Measurements from ENCODE around the gene USH2A.

Gene USH2A

DNA sequence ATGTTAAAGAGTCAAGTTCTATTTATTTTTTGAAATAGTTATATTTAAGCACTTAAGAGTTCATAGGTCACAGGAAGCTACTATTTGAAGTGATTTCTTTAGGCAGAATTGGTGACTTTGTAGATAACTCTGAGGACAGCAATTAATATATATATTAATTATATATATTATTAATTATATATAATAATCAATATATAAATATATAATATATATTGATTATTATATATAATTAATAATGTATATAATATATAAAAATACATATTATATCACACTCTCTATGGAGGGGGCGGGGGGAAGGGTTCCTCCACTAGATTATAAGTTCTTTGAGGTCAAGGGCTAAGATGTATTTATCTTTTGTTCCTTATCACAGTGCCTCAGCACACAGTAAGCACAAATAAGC is 547.5 kb downstream of the USH2A start:
- H3K4me3 ChIP-seq (ENCODE audit: low read length in 2 of 2), result no peak overlapping the region
- H2BK12ac ChIP-seq (ENCODE audit: low read length), result no peak overlapping the region
- H3K27ac ChIP-seq (replicated peaks; ENCODE audit: low read length), result no peak overlapping the region
- no peaks in the 10 kb centered on the region for H3K4me1 ChIP-seq (ENCODE audit: control insufficient read depth in 2 of 2, insufficient read depth in 1 of 2, low read depth in 1 of 2, low read length in 2 of 2)
- no peak overlapping the region for H3K18ac ChIP-seq (ENCODE audit: low read length)
- no peak overlapping the region for H4K91ac ChIP-seq (ENCODE audit: low read depth, low read length, poor library complexity)
- H2AK5ac ChIP-seq (ENCODE audit: low read depth, low read length), result no peak overlapping the region
- H4K8ac ChIP-seq (ENCODE audit: low read depth, low read length), result no peak overlapping the region
- no peak overlapping the region for H2AFZ ChIP-seq (ENCODE audit: low read length)
- H3K14ac ChIP-seq (ENCODE audit: low read length), result no peak overlapping the region
- no peak overlapping the region for H3K4ac ChIP-seq (ENCODE audit: low read length)
- DNase-seq (ENCODE audit: low spot score), result no peak
- H3K36me3 ChIP-seq (replicated peaks in 1 of 2; ENCODE audit: control insufficient read depth in 2 of 2, insufficient read depth in 2 of 2, low read length in 2 of 2), result no peaks in the 10 kb centered on the region
- H3K9ac ChIP-seq (ENCODE audit: low read depth, low read length, poor library complexity), result no peak overlapping the region
- no peak overlapping the region for H2BK15ac ChIP-seq (ENCODE audit: low read length)
- no peak overlapping the region for H2BK5ac ChIP-seq (ENCODE audit: low read length)
- no peaks in the 10 kb centered on the region for H3K27me3 ChIP-seq (ENCODE audit: control insufficient read depth in 3 of 3, insufficient read depth in 3 of 3, low read depth in 1 of 3, low read length in 3 of 3)
- H3K23ac ChIP-seq (ENCODE audit: low read depth, low read length, poor library complexity), result no peak overlapping the region
- H2BK120ac ChIP-seq (ENCODE audit: low read depth, low read length), result no peak overlapping the region
- no peaks in the 10 kb centered on the region for H3K9me3 ChIP-seq (replicated peaks in 1 of 2; ENCODE audit: control insufficient read depth in 2 of 2, insufficient read depth in 1 of 2, low read depth in 1 of 2, low read length in 2 of 2)
- no CpG with 5 or more reads among the region's 1 CpG for WGBS, 2 donors (ENCODE audit: extremely low coverage in 2 of 2, insufficient read length in 2 of 2, insufficient replicate concordance in 1 of 2)
- no peak overlapping the region for H3K4me2 ChIP-seq (ENCODE audit: insufficient read depth, low read length, poor library complexity, severe bottlenecking)
- H3K79me1 ChIP-seq (ENCODE audit: low read depth, low read length), result no peaks in the 10 kb centered on the region

DNA sequence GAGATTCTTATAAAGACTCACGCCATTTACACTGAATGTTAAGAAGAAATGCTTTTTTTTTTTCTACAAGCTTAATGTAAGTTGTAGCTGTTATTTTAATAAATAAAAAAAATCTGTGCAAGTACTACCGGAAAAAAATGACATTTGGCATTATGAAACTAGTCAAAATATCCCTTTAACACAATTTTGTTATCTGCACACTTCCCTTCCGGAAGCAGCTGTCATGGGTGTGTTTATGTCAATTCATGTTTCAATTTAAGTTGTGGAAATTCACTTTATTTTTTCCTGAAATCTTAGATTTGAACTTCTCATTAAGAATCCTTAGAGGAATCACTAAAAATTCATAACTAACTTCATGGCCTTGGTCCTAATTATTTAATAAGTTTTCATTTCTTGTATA is 548.0 kb downstream of the USH2A start:
- no CpG with 5 or more reads among the region's 3 CpGs for WGBS, 2 donors (ENCODE audit: extremely low coverage in 2 of 2, insufficient read length in 2 of 2, insufficient replicate concordance in 1 of 2)

DNA sequence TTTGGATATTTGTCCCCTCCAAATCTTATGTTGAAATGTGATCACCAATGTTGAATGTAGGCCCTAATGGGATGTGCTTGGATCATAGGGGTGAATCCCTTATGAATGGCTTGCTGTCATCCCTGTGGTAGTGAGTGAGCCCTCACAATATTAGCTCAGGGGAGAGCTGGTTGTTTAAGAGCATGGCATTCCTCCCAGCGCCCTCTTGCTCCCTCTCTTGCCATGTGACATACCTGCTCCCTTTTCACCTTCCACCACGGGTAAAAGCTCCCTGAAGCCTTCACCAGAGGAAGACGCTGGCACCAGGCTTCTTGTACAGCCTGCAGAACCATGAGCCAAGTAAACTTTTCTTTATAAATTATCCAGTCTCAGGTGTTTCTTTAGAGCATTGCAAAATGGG is 550.6 kb downstream of the USH2A start:
- Histone ChIP-seq H3K4me3 (ENCODE audit: low read length in 2 of 2) (no peak overlapping the region), H3K14ac (ENCODE audit: low read length) (no peak overlapping the region), H3K4me1 (ENCODE audit: control insufficient read depth in 2 of 2, insufficient read depth in 1 of 2, low read depth in 1 of 2, low read length in 2 of 2) (no peaks in the 10 kb centered on the region), H2BK5ac (ENCODE audit: low read length) (no peak overlapping the region), H3K27ac (replicated peaks; ENCODE audit: low read length) (no peak overlapping the region), H3K4ac (ENCODE audit: low read length) (no peak overlapping the region), H3K9me3 (replicated peaks in 1 of 2; ENCODE audit: control insufficient read depth in 2 of 2, insufficient read depth in 1 of 2, low read depth in 1 of 2, low read length in 2 of 2) (no peaks in the 10 kb centered on the region), H2BK12ac (ENCODE audit: low read length) (no peak overlapping the region), H4K91ac (ENCODE audit: low read depth, low read length, poor library complexity) (no peak overlapping the region), H3K79me1 (ENCODE audit: low read depth, low read length) (no peaks in the 10 kb centered on the region), H2BK15ac (ENCODE audit: low read length) (no peak overlapping the region), H3K23ac (ENCODE audit: low read depth, low read length, poor library complexity) (no peak overlapping the region), H3K18ac (ENCODE audit: low read length) (no peak overlapping the region), H2AFZ (ENCODE audit: low read length) (no peak overlapping the region), H3K27me3 (ENCODE audit: control insufficient read depth in 3 of 3, insufficient read depth in 3 of 3, low read depth in 1 of 3, low read length in 3 of 3) (no peaks in the 10 kb centered on the region), H2BK120ac (ENCODE audit: low read depth, low read length) (no peak overlapping the region), H4K8ac (ENCODE audit: low read depth, low read length) (no peak overlapping the region), H2AK5ac (ENCODE audit: low read depth, low read length) (no peak overlapping the region), H3K36me3 (replicated peaks in 1 of 2; ENCODE audit: control insufficient read depth in 2 of 2, insufficient read depth in 2 of 2, low read length in 2 of 2) (no peaks in the 10 kb centered on the region), H3K9ac (ENCODE audit: low read depth, low read length, poor library complexity) (no peak overlapping the region), H3K4me2 (ENCODE audit: insufficient read depth, low read length, poor library complexity, severe bottlenecking) (no peak overlapping the region)
- no peak for DNase-seq (ENCODE audit: low spot score)
- WGBS, 2 donors (ENCODE audit: extremely low coverage in 2 of 2, insufficient read length in 2 of 2, insufficient replicate concordance in 1 of 2), result no CpG with 5 or more reads among the region's 3 CpGs

More for the DNA sequence above, 548.0 kb downstream of the USH2A start:
- Histone ChIP-seq H3K4me1 (ENCODE audit: control insufficient read depth in 2 of 2, insufficient read depth in 1 of 2, low read depth in 1 of 2, low read length in 2 of 2) (no peaks in the 10 kb centered on the region), H2AK5ac (ENCODE audit: low read depth, low read length) (no peak overlapping the region), H3K9me3 (replicated peaks in 1 of 2; ENCODE audit: control insufficient read depth in 2 of 2, insufficient read depth in 1 of 2, low read depth in 1 of 2, low read length in 2 of 2) (no peaks in the 10 kb centered on the region), H2AFZ (ENCODE audit: low read length) (no peak overlapping the region), H3K4me3 (ENCODE audit: low read length in 2 of 2) (no peak overlapping the region), H3K27ac (replicated peaks; ENCODE audit: low read length) (no peak overlapping the region), H2BK15ac (ENCODE audit: low read length) (no peak overlapping the region), H3K4ac (ENCODE audit: low read length) (no peak overlapping the region), H3K27me3 (ENCODE audit: control insufficient read depth in 3 of 3, insufficient read depth in 3 of 3, low read depth in 1 of 3, low read length in 3 of 3) (no peaks in the 10 kb centered on the region), H3K36me3 (replicated peaks in 1 of 2; ENCODE audit: control insufficient read depth in 2 of 2, insufficient read depth in 2 of 2, low read length in 2 of 2) (no peaks in the 10 kb centered on the region), H2BK120ac (ENCODE audit: low read depth, low read length) (no peak overlapping the region), H3K18ac (ENCODE audit: low read length) (no peak overlapping the region), H4K91ac (ENCODE audit: low read depth, low read length, poor library complexity) (no peak overlapping the region), H3K14ac (ENCODE audit: low read length) (no peak overlapping the region), H3K79me1 (ENCODE audit: low read depth, low read length) (no peaks in the 10 kb centered on the region), H3K23ac (ENCODE audit: low read depth, low read length, poor library complexity) (no peak overlapping the region), H2BK12ac (ENCODE audit: low read length) (no peak overlapping the region), H4K8ac (ENCODE audit: low read depth, low read length) (no peak overlapping the region), H2BK5ac (ENCODE audit: low read length) (no peak overlapping the region), H3K4me2 (ENCODE audit: insufficient read depth, low read length, poor library complexity, severe bottlenecking) (no peak overlapping the region), H3K9ac (ENCODE audit: low read depth, low read length, poor library complexity) (no peak overlapping the region)
- no peak for DNase-seq (ENCODE audit: low spot score)

DNA sequence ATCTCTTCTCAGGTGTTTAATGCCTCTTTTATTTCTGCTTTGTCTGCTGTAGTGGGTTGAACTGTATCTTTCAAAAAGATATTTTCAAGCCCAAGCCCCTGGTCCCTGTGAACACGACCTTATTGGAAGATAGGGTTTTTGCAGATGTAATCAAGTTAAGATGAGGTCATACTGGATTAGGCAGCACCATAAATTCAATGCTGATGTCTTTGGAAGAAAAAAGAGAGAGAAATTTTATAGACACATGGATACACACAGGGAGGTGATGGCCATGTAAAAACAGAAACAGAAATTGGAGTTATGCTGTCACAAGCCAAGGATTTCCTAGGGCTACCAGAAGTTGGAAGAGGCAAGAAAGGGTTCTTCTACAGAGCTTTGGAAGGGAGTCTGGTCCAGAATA is 554.7 kb downstream of the USH2A start:
- H4K91ac ChIP-seq (ENCODE audit: low read depth, low read length, poor library complexity), result no peak overlapping the region
- no peaks in the 10 kb centered on the region for H3K27me3 ChIP-seq (ENCODE audit: control insufficient read depth in 3 of 3, insufficient read depth in 3 of 3, low read depth in 1 of 3, low read length in 3 of 3)
- no peak overlapping the region for H4K8ac ChIP-seq (ENCODE audit: low read depth, low read length)
- H2BK15ac ChIP-seq (ENCODE audit: low read length), result no peak overlapping the region
- no peak overlapping the region for H3K14ac ChIP-seq (ENCODE audit: low read length)
- H3K9me3 ChIP-seq (replicated peaks in 1 of 2; ENCODE audit: control insufficient read depth in 2 of 2, insufficient read depth in 1 of 2, low read depth in 1 of 2, low read length in 2 of 2), result no peaks in the 10 kb centered on the region
- H3K9ac ChIP-seq (ENCODE audit: low read depth, low read length, poor library complexity), result no peak overlapping the region
- H3K79me1 ChIP-seq (ENCODE audit: low read depth, low read length), result no peaks in the 10 kb centered on the region
- no peak overlapping the region for H2BK5ac ChIP-seq (ENCODE audit: low read length)
- H2BK12ac ChIP-seq (ENCODE audit: low read length), result no peak overlapping the region
- H3K4me1 ChIP-seq (ENCODE audit: control insufficient read depth in 2 of 2, insufficient read depth in 1 of 2, low read depth in 1 of 2, low read length in 2 of 2), result no peaks in the 10 kb centered on the region
- H2AK5ac ChIP-seq (ENCODE audit: low read depth, low read length), result no peak overlapping the region
- no peak overlapping the region for H3K4me3 ChIP-seq (ENCODE audit: low read length in 2 of 2)
- H3K27ac ChIP-seq (replicated peaks; ENCODE audit: low read length), result no peak overlapping the region
- H2BK120ac ChIP-seq (ENCODE audit: low read depth, low read length), result no peak overlapping the region
- H3K4me2 ChIP-seq (ENCODE audit: insufficient read depth, low read length, poor library complexity, severe bottlenecking), result no peak overlapping the region
- no CpG with 5 or more reads among the region's 1 CpG for WGBS, 2 donors (ENCODE audit: extremely low coverage in 2 of 2, insufficient read length in 2 of 2, insufficient replicate concordance in 1 of 2)
- H3K18ac ChIP-seq (ENCODE audit: low read length), result no peak overlapping the region
- DNase-seq (ENCODE audit: low spot score), result no peak
- no peak overlapping the region for H3K4ac ChIP-seq (ENCODE audit: low read length)
- H3K23ac ChIP-seq (ENCODE audit: low read depth, low read length, poor library complexity), result no peak overlapping the region
- H2AFZ ChIP-seq (ENCODE audit: low read length), result no peak overlapping the region
- H3K36me3 ChIP-seq (replicated peaks in 1 of 2; ENCODE audit: control insufficient read depth in 2 of 2, insufficient read depth in 2 of 2, low read length in 2 of 2), result no peaks in the 10 kb centered on the region

All from neuronal stem cell (in vitro differentiated cells).